GM12878 (cell line): Measurements from ENCODE around the gene STPG1. TPM values are rescaled to one million over a fixed set of nuclear protein-coding genes. Genes with fewer than 3 reads are reported as not detected.
A peak's percentile ranks its signal among the peaks of the same experiment; 100 is the strongest.

ENCODE experiments used
- BRCA1 ChIP-seq: IDR thresholded peaks from 2 replicates; pipeline ENCODE4 v1.6.1; 2011; ENCODE audit warnings: low read depth, low read length, improper control_type of control experiment
- CBX5 ChIP-seq: sonication (generic); IDR thresholded peaks from 2 replicates; pipeline ENCODE4 v1.6.1; 2016; ENCODE audit warnings: low read depth, moderate library complexity, mild to moderate bottlenecking, inconsistent platforms
- CEBPB ChIP-seq, 2 experiments: fragments of 150-350 bp in 1 of 2; IDR thresholded peaks; 2 replicates each; pipeline ENCODE4 v1.6.1; 2012 to 2014; ENCODE audit warnings: low read depth in 2 of 2, low read length in 2 of 2, borderline replicate concordance in 1 of 2, inconsistent platforms in 1 of 2
- EGR1 ChIP-seq, 2 experiments: IDR thresholded peaks; 1 replicate in 1 of 2; 2 replicates in 1 of 2; pipeline ENCODE4 v1.6.1; 2011 to 2012; ENCODE audit warnings: low read depth in 2 of 2, low read length in 2 of 2, borderline replicate concordance in 1 of 2, mild to moderate bottlenecking in 1 of 2, moderate library complexity in 1 of 2
- HDAC2 ChIP-seq: fragments of 200-600 bp; sonication (generic); IDR thresholded peaks from 2 replicates; pipeline ENCODE4 v1.6.1; 2017
- MEF2A ChIP-seq: IDR thresholded peaks from 2 replicates; pipeline ENCODE4 v1.6.1; 2011; ENCODE audit warnings: low read depth, mild to moderate bottlenecking, low read length, moderate library complexity; ENCODE audit not compliant: insufficient read depth
- NRF1 ChIP-seq: conservative IDR thresholded peaks from 2 replicates; pipeline ENCODE4 v1.6.1; 2011; ENCODE audit warnings: mild to moderate bottlenecking, low read depth, low read length, improper control_type of control experiment
- PAX5 ChIP-seq: IDR thresholded peaks from 2 replicates; pipeline ENCODE4 v1.6.1; 2011; ENCODE audit warnings: low read depth, low read length, borderline replicate concordance
- POLR2AphosphoS5 ChIP-seq: IDR thresholded peaks from 2 replicates; pipeline ENCODE4 v1.6.1; 2011; ENCODE audit warnings: mild to moderate bottlenecking, low read length, inconsistent platforms
- SPI1 ChIP-seq: IDR thresholded peaks from 2 replicates; pipeline ENCODE4 v1.6.1; 2011; ENCODE audit warnings: low read depth, mild to moderate bottlenecking, low read length, moderate library complexity, borderline replicate concordance; ENCODE audit not compliant: insufficient read depth
- SREBF1 ChIP-seq: IDR thresholded peaks from 2 replicates; pipeline ENCODE4 v1.6.1; 2012; ENCODE audit warnings: mild to moderate bottlenecking, low read length
- STAT3 ChIP-seq: IDR thresholded peaks from 2 replicates; pipeline ENCODE4 v1.6.1; 2011; ENCODE audit warnings: low read depth, low read length, improper control_type of control experiment
- TBL1XR1 ChIP-seq: IDR thresholded peaks from 2 replicates; pipeline ENCODE4 v1.6.1; 2012; ENCODE audit warnings: low read depth, low read length, improper control_type of control experiment
- ZNF24 ChIP-seq: fragments of 450-650 bp; IDR thresholded peaks from 2 replicates; pipeline ENCODE4 v1.6.1; 2017; ENCODE audit warnings: antibody characterized with exemption, mild to moderate bottlenecking
- ZNF384 ChIP-seq: IDR thresholded peaks from 2 replicates; pipeline ENCODE4 v1.6.1; 2012; ENCODE audit warnings: low read depth, mild to moderate bottlenecking, low read length, improper control_type of control experiment, borderline replicate concordance
- ZZZ3 ChIP-seq: IDR thresholded peaks from 2 replicates; pipeline ENCODE4 v1.6.1; 2011; ENCODE audit warnings: low read depth; ENCODE audit not compliant: control insufficient read depth, insufficient read length
- polyA plus RNA-seq, 11 experiments: library from polyadenylated mRNA; depleted of rRNA in 4 of 11; unstranded in 6 of 11; stranded (reverse) in 5 of 11; fragments of >200 nt; fragmentation: Nextera tagmentation in 4 of 11; fragmentation: Illumina TruSeq in 1 of 11; extraction: Ambion mirVana in 4 of 11; extraction: Trizol in 1 of 11; gene quantifications; 1 replicate in 1 of 11; 2 replicates in 10 of 11; pipeline versions ENCODE4 v1.2.1 to v1.2.3, GENCODE V29; 2011 to 2016; ENCODE audit warnings: inconsistent platforms in 2 of 11, missing spikeins in 2 of 11, low read depth in 1 of 11
- total RNA-seq, 4 experiments: library from RNA; depleted of rRNA in 3 of 4; stranded (reverse); fragments of >200 nt in 3 of 4; fragmentation: Illumina TruSeq in 1 of 4; extraction: Trizol in 1 of 4; gene quantifications; 2 replicates each; pipeline versions ENCODE4 v1.2.1 to v1.2.3, GENCODE V29; 2013 to 2021
- TF ChIP-seq, protein P1 (sequence below): fragments of 450-650 bp; formaldehyde crosslinking; IDR thresholded peaks from 2 replicates; pipeline ENCODE4 v1.4.0; 2022; ENCODE audit warnings: mild to moderate bottlenecking, moderate library complexity
- TF ChIP-seq, protein P2 (sequence below): fragments of 450-650 bp; IDR thresholded peaks from 2 replicates; pipeline ENCODE4 v1.6.1; 2017; ENCODE audit warnings: low read depth, mild to moderate bottlenecking, moderate library complexity
- TF ChIP-seq, protein P3 (sequence below): IDR thresholded peaks from 2 replicates; pipeline ENCODE4 v1.6.1; 2012; ENCODE audit warnings: improper control_type of control experiment, low read depth, low read length; ENCODE audit not compliant: insufficient replicate concordance
- TF ChIP-seq, protein P4 (sequence below): IDR thresholded peaks from 2 replicates; pipeline ENCODE4 v1.6.1; 2011; ENCODE audit warnings: low read depth, low read length, improper control_type of control experiment, borderline replicate concordance

The STPG1 gene
- total and polyA plus RNA-seq, 10 of the 15 experiments (the other 5 are each of a cell fraction or from before 2014, with no cell fraction given), result 0.22 to 2.6 (median 0.73) TPM

DNA sequence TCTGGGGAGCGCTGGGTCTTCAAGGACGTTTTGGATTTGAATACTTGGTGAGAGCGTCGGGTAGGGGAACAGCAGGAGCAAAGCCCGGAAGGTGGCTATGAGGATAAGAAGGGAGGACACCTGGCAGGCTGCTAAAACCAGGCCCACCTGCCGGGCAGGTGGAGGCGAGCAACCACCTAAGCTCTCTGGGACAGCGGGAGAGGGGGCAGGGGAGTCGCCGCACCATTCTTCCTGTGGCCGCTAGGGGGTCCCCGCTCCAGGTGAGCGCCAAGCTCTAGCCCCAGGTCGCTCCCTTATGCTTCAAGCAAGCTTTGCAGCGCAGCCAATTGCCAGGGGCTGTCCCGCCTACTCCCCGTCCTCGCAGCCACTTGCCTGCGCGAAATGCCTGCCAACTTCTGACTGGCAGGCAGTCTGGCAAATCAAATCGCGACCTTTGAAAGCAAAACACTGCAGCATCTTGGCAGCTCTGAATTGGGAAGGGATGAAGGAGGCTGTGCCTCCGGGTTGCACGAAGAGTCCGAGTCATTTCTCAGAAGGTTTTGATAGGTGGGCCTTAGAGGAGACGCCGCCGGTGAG is 1.8 kb upstream of the STPG1 start, which contains the start of gene NIPAL3 (continued):
- TF ChIP-seq, protein P1, sequence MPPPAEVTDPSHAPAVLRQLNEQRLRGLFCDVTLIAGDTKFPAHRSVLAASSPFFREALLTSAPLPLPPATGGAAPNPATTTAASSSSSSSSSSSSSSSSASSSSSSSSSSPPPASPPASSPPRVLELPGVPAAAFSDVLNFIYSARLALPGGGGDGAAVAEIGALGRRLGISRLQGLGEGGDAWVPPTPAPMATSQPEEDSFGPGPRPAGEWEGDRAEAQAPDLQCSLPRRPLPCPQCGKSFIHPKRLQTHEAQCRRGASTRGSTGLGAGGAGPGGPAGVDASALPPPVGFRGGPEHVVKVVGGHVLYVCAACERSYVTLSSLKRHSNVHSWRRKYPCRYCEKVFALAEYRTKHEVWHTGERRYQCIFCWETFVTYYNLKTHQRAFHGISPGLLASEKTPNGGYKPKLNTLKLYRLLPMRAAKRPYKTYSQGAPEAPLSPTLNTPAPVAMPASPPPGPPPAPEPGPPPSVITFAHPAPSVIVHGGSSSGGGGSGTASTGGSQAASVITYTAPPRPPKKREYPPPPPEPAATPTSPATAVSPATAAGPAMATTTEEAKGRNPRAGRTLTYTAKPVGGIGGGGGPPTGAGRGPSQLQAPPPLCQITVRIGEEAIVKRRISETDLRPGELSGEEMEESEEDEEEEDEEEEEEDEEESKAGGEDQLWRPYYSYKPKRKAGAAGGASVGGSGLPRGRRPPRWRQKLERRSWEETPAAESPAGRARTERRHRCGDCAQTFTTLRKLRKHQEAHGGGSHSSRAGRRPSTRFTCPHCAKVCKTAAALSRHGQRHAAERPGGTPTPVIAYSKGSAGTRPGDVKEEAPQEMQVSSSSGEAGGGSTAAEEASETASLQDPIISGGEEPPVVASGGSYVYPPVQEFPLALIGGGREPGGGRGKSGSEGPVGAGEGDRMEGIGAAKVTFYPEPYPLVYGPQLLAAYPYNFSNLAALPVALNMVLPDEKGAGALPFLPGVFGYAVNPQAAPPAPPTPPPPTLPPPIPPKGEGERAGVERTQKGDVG (CRISPR knock-in tag), result no peak
- TF ChIP-seq PAX5 (no peak), ZNF384 (0 out of 2 replicates have a peak, but pooled peaks have one; percentile 6), SREBF1 (no peak), HDAC2 (no peak), SPI1 (no peak), CEBPB (IDR thresholded peaks at IDR 0.05; ENCODE audit: borderline replicate concordance in 1 of 2, low read depth in 2 of 2, low read length in 2 of 2) (no peak), ZZZ3 (no peak), NRF1 (no peak), STAT3 (no peak), CBX5 (no peak), ZNF24 (no peak), MEF2A (no peak), EGR1 (IDR thresholded peaks at IDR 0.05; ENCODE audit: borderline replicate concordance in 1 of 2, low read depth in 2 of 2, low read length in 2 of 2) (no peak), POLR2AphosphoS5 (no peak), TBL1XR1 (no peak), BRCA1 (0 out of 2 replicates have a peak, but pooled peaks have one; percentile 34)
- TF ChIP-seq, protein P2, sequence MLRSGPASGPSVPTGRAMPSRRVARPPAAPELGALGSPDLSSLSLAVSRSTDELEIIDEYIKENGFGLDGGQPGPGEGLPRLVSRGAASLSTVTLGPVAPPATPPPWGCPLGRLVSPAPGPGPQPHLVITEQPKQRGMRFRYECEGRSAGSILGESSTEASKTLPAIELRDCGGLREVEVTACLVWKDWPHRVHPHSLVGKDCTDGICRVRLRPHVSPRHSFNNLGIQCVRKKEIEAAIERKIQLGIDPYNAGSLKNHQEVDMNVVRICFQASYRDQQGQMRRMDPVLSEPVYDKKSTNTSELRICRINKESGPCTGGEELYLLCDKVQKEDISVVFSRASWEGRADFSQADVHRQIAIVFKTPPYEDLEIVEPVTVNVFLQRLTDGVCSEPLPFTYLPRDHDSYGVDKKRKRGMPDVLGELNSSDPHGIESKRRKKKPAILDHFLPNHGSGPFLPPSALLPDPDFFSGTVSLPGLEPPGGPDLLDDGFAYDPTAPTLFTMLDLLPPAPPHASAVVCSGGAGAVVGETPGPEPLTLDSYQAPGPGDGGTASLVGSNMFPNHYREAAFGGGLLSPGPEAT, result no peak
- TF ChIP-seq, protein P3, sequence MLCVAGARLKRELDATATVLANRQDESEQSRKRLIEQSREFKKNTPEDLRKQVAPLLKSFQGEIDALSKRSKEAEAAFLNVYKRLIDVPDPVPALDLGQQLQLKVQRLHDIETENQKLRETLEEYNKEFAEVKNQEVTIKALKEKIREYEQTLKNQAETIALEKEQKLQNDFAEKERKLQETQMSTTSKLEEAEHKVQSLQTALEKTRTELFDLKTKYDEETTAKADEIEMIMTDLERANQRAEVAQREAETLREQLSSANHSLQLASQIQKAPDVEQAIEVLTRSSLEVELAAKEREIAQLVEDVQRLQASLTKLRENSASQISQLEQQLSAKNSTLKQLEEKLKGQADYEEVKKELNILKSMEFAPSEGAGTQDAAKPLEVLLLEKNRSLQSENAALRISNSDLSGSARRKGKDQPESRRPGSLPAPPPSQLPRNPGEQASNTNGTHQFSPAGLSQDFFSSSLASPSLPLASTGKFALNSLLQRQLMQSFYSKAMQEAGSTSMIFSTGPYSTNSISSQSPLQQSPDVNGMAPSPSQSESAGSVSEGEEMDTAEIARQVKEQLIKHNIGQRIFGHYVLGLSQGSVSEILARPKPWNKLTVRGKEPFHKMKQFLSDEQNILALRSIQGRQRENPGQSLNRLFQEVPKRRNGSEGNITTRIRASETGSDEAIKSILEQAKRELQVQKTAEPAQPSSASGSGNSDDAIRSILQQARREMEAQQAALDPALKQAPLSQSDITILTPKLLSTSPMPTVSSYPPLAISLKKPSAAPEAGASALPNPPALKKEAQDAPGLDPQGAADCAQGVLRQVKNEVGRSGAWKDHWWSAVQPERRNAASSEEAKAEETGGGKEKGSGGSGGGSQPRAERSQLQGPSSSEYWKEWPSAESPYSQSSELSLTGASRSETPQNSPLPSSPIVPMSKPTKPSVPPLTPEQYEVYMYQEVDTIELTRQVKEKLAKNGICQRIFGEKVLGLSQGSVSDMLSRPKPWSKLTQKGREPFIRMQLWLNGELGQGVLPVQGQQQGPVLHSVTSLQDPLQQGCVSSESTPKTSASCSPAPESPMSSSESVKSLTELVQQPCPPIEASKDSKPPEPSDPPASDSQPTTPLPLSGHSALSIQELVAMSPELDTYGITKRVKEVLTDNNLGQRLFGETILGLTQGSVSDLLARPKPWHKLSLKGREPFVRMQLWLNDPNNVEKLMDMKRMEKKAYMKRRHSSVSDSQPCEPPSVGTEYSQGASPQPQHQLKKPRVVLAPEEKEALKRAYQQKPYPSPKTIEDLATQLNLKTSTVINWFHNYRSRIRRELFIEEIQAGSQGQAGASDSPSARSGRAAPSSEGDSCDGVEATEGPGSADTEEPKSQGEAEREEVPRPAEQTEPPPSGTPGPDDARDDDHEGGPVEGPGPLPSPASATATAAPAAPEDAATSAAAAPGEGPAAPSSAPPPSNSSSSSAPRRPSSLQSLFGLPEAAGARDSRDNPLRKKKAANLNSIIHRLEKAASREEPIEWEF, result no peak
- TF ChIP-seq, protein P4, sequence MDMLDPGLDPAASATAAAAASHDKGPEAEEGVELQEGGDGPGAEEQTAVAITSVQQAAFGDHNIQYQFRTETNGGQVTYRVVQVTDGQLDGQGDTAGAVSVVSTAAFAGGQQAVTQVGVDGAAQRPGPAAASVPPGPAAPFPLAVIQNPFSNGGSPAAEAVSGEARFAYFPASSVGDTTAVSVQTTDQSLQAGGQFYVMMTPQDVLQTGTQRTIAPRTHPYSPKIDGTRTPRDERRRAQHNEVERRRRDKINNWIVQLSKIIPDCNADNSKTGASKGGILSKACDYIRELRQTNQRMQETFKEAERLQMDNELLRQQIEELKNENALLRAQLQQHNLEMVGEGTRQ, result no peak
